NOMO-1 (cell line): ENCODE data around the gene NAT9.

ENCODE experiments used
- DNase-seq, 2 experiments: peaks; one replicate each; lab custom pipeline; 2025; ENCODE audit not compliant: unreplicated experiment in 2 of 2; lab: John Stamatoyannopoulos, UW

NAT9 gene

DNA sequence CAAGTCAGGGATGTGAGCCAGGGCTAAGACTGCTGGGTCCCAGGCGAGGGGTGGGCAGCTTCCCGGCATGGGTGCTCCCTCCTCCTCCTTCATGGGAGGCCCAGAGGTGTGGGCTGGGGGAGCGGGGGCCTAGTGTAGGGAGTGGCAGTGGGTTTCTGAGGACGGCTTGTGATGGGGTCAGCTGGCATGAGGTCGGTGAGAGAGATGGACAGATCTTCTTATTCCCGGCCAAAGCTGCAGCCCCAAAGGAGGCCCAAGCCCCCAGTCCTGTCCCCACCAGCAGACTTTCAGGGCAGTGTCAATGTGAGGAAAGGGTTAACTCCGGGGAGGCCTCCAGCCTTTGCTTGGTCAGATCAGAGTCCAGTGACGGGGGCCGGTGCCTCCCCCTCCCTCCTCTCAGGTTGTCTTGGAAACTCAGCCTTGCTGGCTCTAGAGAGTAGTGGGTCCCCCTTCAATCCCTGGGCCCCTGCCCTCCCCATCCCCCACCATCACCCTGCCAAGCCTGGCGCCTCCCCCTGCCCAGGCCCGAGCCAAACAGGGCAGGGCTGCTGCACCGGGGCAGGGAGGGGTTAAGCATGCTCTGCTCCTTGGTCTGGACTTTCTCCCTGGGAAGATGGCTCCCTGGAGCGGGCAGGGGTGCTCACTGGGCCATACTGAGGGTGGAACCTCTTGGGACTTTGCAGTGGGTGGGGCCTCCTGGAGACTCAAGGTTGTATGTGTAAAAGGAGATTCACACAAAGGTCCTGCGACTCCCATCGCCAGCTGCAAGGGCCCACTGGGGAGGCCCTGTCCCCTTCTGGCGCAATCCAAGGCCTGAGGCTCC is 12.4 kb downstream of the NAT9 start:
- DNase-seq = no peak

DNA sequence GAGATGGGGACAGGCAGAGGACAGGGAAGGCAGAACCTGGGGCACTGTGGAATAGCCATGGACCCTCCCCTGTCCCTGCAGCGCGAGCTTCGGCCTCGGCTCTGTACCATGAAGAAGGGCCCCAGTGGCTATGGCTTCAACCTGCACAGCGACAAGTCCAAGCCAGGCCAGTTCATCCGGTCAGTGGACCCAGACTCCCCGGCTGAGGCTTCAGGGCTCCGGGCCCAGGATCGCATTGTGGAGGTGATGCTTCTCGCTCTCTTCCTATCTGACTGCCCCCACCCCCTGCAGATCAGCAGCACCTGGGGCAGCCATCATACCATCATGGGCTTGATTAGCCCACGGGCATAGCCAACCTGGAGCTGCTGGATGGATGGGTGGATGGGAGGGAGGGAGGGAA is 14.2 kb downstream of the NAT9 start:
- no peak for DNase-seq

- DNase-seq = no peak
These were observed 14.7 kb downstream of the NAT9 start for GRCh38 chr17:74761419-74761818.

DNA sequence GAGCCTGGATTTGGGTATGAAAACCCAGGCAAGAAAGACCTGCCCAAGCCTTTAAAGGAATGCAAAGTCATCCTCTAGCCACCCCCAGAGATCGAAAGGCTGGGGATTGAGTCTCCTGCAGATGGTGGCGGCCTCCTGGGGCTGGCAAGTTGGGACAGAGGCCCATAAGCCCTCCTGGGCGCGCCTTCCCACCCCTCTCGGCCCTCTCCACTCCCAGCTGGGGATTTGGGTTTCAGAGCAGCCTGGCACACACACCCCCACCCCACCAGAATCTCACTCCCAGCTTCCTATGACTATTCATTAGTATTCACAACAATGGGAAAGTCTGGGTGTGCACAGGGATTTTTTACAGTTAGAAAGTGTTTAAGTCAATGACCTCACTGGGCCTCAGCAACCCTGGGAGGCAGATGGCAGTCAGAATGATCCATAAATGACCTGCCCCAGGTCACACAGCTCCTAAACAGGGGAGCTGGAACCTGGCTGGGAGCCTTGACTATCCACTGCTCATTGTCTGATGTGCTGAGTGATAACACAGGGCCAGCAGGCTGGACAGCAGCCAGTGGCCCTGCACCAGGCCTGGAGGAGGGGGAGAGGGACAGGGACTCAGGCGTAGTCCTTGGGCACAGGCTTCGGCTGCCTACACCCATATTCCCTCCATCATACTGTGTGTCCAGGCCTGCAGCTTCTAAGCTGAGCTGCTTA is 15.6 kb downstream of the NAT9 start:
- DNase-seq = no peak

GRCh38 chr17:74759941-74760340 is 16.2 kb downstream of the NAT9 start:
- no peak for DNase-seq

DNA sequence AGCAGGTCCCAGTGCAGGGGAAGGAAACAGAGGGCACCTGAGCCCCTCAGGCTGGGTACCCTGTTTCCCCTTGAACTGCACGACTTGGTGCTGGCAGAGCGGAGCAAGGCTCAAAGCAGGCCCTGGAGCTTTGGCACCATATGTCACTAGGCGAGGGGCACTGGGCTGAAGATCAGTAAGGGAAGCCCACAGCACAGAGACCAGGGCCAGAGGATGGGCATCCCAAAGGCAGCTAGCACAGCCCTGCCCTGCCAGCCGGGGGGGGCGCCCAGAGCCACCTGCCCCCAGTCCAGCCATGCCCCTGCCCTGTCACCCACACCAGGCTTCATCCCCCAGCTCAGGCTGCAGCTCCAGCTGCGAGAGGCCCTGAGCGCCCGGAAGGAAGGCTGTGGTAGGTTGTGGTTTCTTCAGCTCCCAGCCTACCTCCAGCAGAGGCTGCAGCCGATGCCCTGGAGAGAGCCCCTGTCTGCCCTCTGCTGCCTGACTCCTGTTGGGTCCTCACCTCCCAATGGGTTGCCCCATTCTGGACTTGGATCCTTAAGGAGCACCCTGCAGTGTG is 16.8 kb downstream of the NAT9 start:
- peak; percentile 75 to 83 for DNase-seq

DNA sequence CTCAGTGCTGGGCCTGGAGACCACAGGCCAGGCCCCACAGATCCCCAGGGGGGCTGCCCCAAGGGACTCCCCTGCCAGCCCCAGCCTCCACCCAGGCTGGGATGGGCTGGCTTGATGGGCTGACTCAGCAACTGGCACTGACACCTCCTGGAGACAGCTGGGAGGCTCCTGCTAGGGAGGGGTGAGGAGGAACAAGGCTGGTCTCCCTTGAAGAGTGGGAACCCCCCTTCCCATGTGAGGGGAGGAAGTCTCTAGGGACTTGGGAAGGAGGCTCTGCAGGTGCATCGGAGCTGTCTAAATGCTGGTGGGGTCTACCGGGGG is 17.3 kb downstream of the NAT9 start:
- peak; percentile 16 to 18 for DNase-seq

DNA sequence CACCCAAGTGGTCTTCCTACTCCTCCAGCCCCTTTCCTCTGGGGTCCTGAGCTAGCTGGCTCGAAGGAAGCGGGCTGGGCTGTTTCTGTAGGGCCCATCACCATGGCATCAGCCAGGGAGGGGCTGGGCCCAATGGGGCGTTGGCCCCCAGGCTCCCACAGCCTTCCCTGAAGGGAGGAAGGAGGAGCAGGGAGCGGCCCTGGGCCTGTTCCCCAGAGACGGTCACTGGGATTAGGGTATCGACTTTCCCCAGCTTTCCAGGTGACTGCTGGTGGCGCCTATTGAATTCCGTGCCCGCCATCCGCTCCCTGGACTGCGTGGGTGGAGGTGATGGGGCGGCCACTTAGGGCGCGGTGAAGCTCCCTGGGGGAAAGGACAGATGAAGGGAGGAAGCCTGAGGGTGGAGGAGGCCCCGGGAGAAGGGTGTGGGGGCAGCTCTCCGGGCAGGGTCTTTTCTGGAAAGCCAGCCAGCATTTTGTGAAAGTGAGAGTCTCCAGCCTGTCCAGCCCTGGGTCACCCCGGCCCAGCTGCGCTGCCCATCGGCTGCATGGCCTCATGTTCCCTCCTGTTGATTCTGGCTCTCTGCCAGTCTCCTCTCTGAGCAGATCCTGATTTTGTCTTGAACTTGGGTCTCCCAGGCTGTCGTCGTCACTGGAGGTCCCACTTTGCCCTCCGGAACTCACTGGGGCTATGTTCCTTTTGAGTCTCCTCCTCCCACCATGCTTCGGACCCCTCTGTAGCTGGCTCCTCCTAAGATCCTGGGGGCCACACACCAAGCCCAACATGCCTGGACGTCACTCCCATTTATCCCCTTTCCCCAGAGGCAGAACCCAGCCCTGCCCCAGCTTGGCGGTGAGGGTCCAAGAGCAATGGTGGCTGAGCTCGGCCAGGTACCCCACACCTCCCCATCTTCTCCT is 18.0 kb downstream of the NAT9 start:
- DNase-seq = no peak

GRCh38 chr17:74757502-74757901 is 18.6 kb downstream of the NAT9 start:
- no peak for DNase-seq

DNA sequence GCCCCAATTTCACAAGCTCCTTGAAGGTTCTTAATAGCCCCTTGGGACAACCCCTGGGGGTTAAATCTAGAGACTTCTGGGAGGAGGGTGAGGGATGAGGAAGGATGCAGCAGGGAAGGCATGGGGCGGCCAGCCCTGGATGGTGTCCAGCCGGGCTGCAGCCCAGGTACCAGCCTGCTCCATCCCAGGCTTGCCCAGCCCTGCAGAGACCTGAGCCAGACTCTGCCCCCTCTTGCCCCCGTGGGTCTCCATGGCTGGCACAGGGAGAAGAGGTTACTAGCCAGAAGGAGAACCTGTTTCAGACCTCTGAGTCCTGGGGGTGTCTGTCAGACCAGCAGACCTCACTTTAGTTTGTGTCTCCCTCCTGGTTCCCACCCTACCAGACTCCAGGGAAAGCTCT is 19.3 kb downstream of the NAT9 start:
- DNase-seq = no peak

DNA sequence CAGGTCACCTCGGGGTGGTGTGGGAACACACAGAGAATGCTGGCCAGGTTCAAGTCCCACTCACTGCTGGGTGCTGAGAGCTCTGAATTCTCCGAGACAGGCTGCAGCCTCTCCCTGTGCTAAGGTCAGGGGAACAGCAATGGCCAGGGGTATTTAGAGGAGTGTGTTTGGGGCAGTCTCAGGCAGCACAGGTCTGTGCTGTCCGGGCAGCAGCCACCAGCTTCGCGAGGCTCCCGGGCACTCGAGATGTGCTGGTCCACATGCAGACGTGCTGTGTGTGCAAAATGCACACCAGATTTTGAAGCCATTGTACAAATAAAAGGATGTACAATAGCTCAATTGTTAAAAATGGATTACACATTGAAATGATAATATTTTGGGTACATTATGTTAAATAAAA is 20.6 kb downstream of the NAT9 start:
- DNase-seq = no peak

GRCh38 chr17:74754832-74755231 is 21.3 kb downstream of the NAT9 start:
- no peak for DNase-seq

GRCh38 chr17:74752822-74753401 is 23.2 kb downstream of the NAT9 start:
- DNase-seq = no peak

GRCh38 chr17:74752415-74752814 is 23.7 kb downstream of the NAT9 start:
- DNase-seq = no peak

DNA sequence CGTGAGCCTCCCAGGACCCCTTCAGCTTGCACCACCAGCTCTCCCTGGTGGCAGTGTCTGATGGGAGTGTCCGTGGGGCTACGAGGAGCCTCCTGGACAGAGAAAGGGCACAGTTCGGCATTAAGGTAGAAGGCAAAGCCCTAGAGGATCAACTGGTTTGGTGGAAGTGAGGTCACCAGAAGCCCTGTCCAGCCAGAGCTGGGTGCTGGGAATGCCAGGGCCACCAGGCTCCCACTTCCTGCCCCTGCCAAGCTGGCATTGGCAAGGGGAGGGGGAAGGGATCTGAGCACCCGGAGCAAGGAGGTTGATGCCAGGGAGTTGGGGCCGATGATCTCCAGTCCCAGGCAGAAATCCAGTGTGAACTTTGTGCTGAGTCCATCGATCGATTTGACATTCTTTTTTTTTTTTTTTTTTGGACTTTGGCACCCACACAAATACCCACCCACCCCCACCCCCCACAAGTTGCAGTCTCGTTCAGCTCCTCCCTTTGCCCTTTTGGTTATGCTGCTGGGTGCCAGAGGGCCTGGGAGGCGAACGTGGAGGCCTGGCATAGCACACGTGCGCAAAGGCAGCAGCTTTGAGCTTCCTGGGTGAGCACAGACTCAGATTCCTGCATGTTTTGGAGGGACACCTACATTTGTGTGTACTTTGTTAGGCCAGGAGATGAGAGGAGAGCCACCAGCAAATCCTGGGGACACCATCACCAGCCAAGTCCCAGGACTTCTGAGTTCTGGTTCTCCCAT is 25.6 kb downstream of the NAT9 start:
- no peak for DNase-seq

GRCh38 chr17:74750039-74750326 is 26.2 kb downstream of the NAT9 start:
- no peak for DNase-seq

- DNase-seq = no peak
These were observed 26.7 kb downstream of the NAT9 start for GRCh38 chr17:74749279-74750038.

- DNase-seq = no peak
These were observed 27.4 kb downstream of the NAT9 start, which contains the start of gene NHERF1 for GRCh38 chr17:74748529-74749278. TSS of gene NHERF1 (plus strand) at chr17:74748628. CDS start at chr17:74748847, 219 bp downstream.

DNA sequence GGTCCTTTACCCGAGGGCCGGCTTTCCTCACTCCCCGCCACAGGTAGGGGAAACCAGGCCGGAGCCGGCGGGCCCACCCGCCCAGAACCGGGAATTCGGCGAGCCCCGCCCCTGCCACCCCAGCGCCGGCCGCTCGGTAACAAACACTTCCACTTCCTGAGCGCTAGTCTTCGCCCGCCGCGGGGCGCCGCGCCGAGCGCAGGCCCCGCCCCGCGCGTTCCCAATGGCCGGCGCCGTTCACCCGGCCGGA is 27.9 kb downstream of the NAT9 start:
- peak; percentile 90 to 97 for DNase-seq
